Measurements from ENCODE around the gene CSNK1D.

Gene CSNK1D

GRCh38 chr17:82295472-82295814, 21.9 kb upstream of the CSNK1D start:
- no peak for DNase-seq (ENCODE audit: low read depth in 2 of 2)

GRCh38 chr17:82294064-82294773, 20.7 kb upstream of the CSNK1D start:
- DNase-seq (ENCODE audit: low read depth in 2 of 2) = no peak

- DNase-seq (ENCODE audit: low read depth in 2 of 2) = peak; percentile 96 to 97
Measured at GRCh38 chr17:82292251-82293154, 19.0 kb upstream of the CSNK1D start.

GRCh38 chr17:82291582-82292250, 18.2 kb upstream of the CSNK1D start:
- DNase-seq (ENCODE audit: low read depth in 2 of 2) = no peak

- DNase-seq (ENCODE audit: low read depth in 2 of 2) = no peak
Measured at GRCh38 chr17:82287868-82288801, 14.6 kb upstream of the CSNK1D start.

GRCh38 chr17:82287013-82287867, 13.7 kb upstream of the CSNK1D start:
- DNase-seq (ENCODE audit: low read depth in 2 of 2) = no peak

- no peak for DNase-seq (ENCODE audit: low read depth in 2 of 2)
Measured at GRCh38 chr17:82285141-82285540, 11.6 kb upstream of the CSNK1D start.

GRCh38 chr17:82283208-82283749, 9.8 kb upstream of the CSNK1D start:
- DNase-seq (ENCODE audit: low read depth in 2 of 2) = no peak

- no peak for DNase-seq (ENCODE audit: low read depth in 2 of 2)
Measured at GRCh38 chr17:82282239-82283207, 9.0 kb upstream of the CSNK1D start.

GRCh38 chr17:82281502-82282238, 8.2 kb upstream of the CSNK1D start:
- DNase-seq (ENCODE audit: low read depth in 2 of 2) = no peak

GRCh38 chr17:82281076-82281475, 7.6 kb upstream of the CSNK1D start:
- DNase-seq (ENCODE audit: low read depth in 2 of 2) = no peak

GRCh38 chr17:82280537-82280936, 7.0 kb upstream of the CSNK1D start:
- no peak for DNase-seq (ENCODE audit: low read depth in 2 of 2)

GRCh38 chr17:82278786-82279391, 5.4 kb upstream of the CSNK1D start:
- DNase-seq (ENCODE audit: low read depth in 2 of 2) = no peak

GRCh38 chr17:82278308-82278707, 4.8 kb upstream of the CSNK1D start:
- no peak for DNase-seq (ENCODE audit: low read depth in 2 of 2)

- DNase-seq (ENCODE audit: low read depth in 2 of 2) = no peak
Measured at GRCh38 chr17:82277851-82278250, 4.4 kb upstream of the CSNK1D start.

- DNase-seq (ENCODE audit: low read depth in 2 of 2) = no peak
Measured at GRCh38 chr17:82276938-82277337, 3.4 kb upstream of the CSNK1D start.

GRCh38 chr17:82275326-82275725, 1.8 kb upstream of the CSNK1D start:
- no peak for DNase-seq (ENCODE audit: low read depth in 2 of 2)
